ENCODE results near the gene ACAT1. TPM values are rescaled to one million over a fixed set of nuclear protein-coding genes. Genes with fewer than 3 reads are reported as not detected.

The ACAT1 gene
- total RNA-seq, 1 donor from 2014 or later: 39.4 TPM

GRCh38 chr11:108142304-108142703 lies 20.9 kb downstream of the ACAT1 start:
- Mint-ChIP-seq H3K36me3 (ENCODE audit: unreplicated experiment) (no peaks in the 10 kb centered on the region), H3K27me3 (ENCODE audit: unreplicated experiment) (no peaks in the 10 kb centered on the region), H3K9me3 (ENCODE audit: unreplicated experiment) (no peaks in the 10 kb centered on the region), H3K27ac (ENCODE audit: unreplicated experiment) (no peak overlapping the region), H3K4me1 (ENCODE audit: low read depth, unreplicated experiment) (peaks cover 8% of the 10 kb centered on the region), H3K4me3 (ENCODE audit: unreplicated experiment) (no peak overlapping the region)
- no peak for DNase-seq
- TF ChIP-seq CTCF (IDR thresholded peaks at IDR 0.05; ENCODE audit: partially characterized antibody, unreplicated experiment): no peak

- Mint-ChIP-seq H3K4me1 (ENCODE audit: low read depth, unreplicated experiment) (peaks cover 8% of the 10 kb centered on the region), H3K27me3 (ENCODE audit: unreplicated experiment) (no peaks in the 10 kb centered on the region), H3K36me3 (ENCODE audit: unreplicated experiment) (no peaks in the 10 kb centered on the region), H3K9me3 (ENCODE audit: unreplicated experiment) (no peaks in the 10 kb centered on the region), H3K4me3 (ENCODE audit: unreplicated experiment) (no peak overlapping the region), H3K27ac (ENCODE audit: unreplicated experiment) (no peak overlapping the region)
- no peak for TF ChIP-seq CTCF (IDR thresholded peaks at IDR 0.05; ENCODE audit: partially characterized antibody, unreplicated experiment)
- no peak for DNase-seq
These were observed 23.2 kb downstream of the ACAT1 start for GRCh38 chr11:108144615-108145014.

GRCh38 chr11:108147150-108147549 lies 25.8 kb downstream of the ACAT1 start:
- no peak for TF ChIP-seq CTCF (IDR thresholded peaks at IDR 0.05; ENCODE audit: partially characterized antibody, unreplicated experiment)
- no peak overlapping the region for H3K4me3 Mint-ChIP-seq (ENCODE audit: unreplicated experiment)
- peaks cover 8% of the 10 kb centered on the region for H3K4me1 Mint-ChIP-seq (ENCODE audit: low read depth, unreplicated experiment)
- H3K27me3 Mint-ChIP-seq (ENCODE audit: unreplicated experiment): no peaks in the 10 kb centered on the region
- H3K36me3 Mint-ChIP-seq (ENCODE audit: unreplicated experiment): no peaks in the 10 kb centered on the region
- no peak overlapping the region for H3K27ac Mint-ChIP-seq (ENCODE audit: unreplicated experiment)
- H3K9me3 Mint-ChIP-seq (ENCODE audit: unreplicated experiment): no peaks in the 10 kb centered on the region
- DNase-seq: no peak

- Mint-ChIP-seq H3K4me1 (ENCODE audit: low read depth, unreplicated experiment) (peaks cover 6% of the 10 kb centered on the region), H3K36me3 (ENCODE audit: unreplicated experiment) (no peaks in the 10 kb centered on the region), H3K9me3 (ENCODE audit: unreplicated experiment) (no peaks in the 10 kb centered on the region), H3K27ac (ENCODE audit: unreplicated experiment) (no peak overlapping the region), H3K4me3 (ENCODE audit: unreplicated experiment) (no peak overlapping the region), H3K27me3 (ENCODE audit: unreplicated experiment) (no peaks in the 10 kb centered on the region)
- DNase-seq: no peak
- TF ChIP-seq CTCF (IDR thresholded peaks at IDR 0.05; ENCODE audit: partially characterized antibody, unreplicated experiment): no peak
These were observed 27.2 kb downstream of the ACAT1 start for GRCh38 chr11:108148556-108148955.

- no peaks in the 10 kb centered on the region for H3K27me3 Mint-ChIP-seq (ENCODE audit: unreplicated experiment)
- H3K27ac Mint-ChIP-seq (ENCODE audit: unreplicated experiment): no peak overlapping the region
- no peaks in the 10 kb centered on the region for H3K9me3 Mint-ChIP-seq (ENCODE audit: unreplicated experiment)
- no peak for TF ChIP-seq CTCF (IDR thresholded peaks at IDR 0.05; ENCODE audit: partially characterized antibody, unreplicated experiment)
- H3K4me1 Mint-ChIP-seq (ENCODE audit: low read depth, unreplicated experiment): no peaks in the 10 kb centered on the region
- H3K36me3 Mint-ChIP-seq (ENCODE audit: unreplicated experiment): no peaks in the 10 kb centered on the region
- H3K4me3 Mint-ChIP-seq (ENCODE audit: unreplicated experiment): no peak overlapping the region
- DNase-seq: no peak
These were observed 33.2 kb downstream of the ACAT1 start for GRCh38 chr11:108154591-108154990.

All from glutamatergic neuron (in vitro differentiated cells).